Hepatocyte (in vitro differentiated cells): Measurements from ENCODE around the gene FBP1.
A peak's percentile ranks its signal among the peaks of the same experiment; 100 is the strongest.

Source experiments
- CTCF ChIP-seq: fragments of 200-600 bp; sonication (generic); IDR thresholded peaks from 2 replicates; pipeline ENCODE4 v1.5.1; 2016; ENCODE audit warnings: antibody characterized with exemption, mild to moderate bottlenecking; ENCODE audit not compliant: poor library complexity
- EZH2 ChIP-seq: fragments of 200-600 bp; sonication (generic); IDR thresholded peaks from 2 replicates; pipeline ENCODE4 v1.6.1; 2016; ENCODE audit warnings: antibody characterized with exemption, mild to moderate bottlenecking, borderline replicate concordance

- no peak for TF ChIP-seq EZH2
- peak; percentile 86 for TF ChIP-seq CTCF
Observed at GRCh38 chr9:94681508-94681907, 42.2 kb upstream of the FBP1 start.
